ENCODE results near the gene IFT172. TPM values are rescaled to one million over a fixed set of nuclear protein-coding genes. Genes with fewer than 3 reads are reported as not detected.

The IFT172 gene
- total and polyA plus RNA-seq, 2 donors (not counting 1 experiment from before 2014, with no cell fraction given): 21.4 to 33.3 TPM

- no peaks in the 10 kb centered on the region for H3K4me1 Mint-ChIP-seq
- no peak overlapping the region for H3K27ac ChIP-seq (ENCODE audit: low read length in 2 of 2)
- H3K4me1 ChIP-seq (ENCODE audit: control insufficient read depth in 2 of 2, insufficient read depth in 2 of 2, low read length in 2 of 2): no peaks in the 10 kb centered on the region
- H3K4me3 Mint-ChIP-seq: no peak overlapping the region
- no peak overlapping the region for H3K4me3 ChIP-seq (ENCODE audit: control extremely low read depth in 1 of 5, extremely low read depth in 1 of 5, insufficient read depth in 1 of 5, low read depth in 2 of 5, low read length in 4 of 5)
- H3K27me3 Mint-ChIP-seq: peaks cover 41% of the 10 kb centered on the region
- CTCF ChIA-PET: interaction anchor here (0.5 kb wide), 1 partner anchor 101 kb away, joined by 3 read pairs; no protein-coding TSS in a partner anchor
- peaks cover 0 to 10% (median 7%) of the 10 kb centered on the region in 4 experiments for H3K27me3 ChIP-seq (replicated peaks in 1 of 4; ENCODE audit: control extremely low read depth in 1 of 4, control insufficient read depth in 3 of 4, insufficient read depth in 4 of 4, low read length in 3 of 4)
- H3K9ac ChIP-seq (ENCODE audit: low read length): no peak overlapping the region
- intact Hi-C loops (cut with micrococcal nuclease): no loop called here
- DNase-seq: no peak
- TF ChIP-seq, protein P1, sequence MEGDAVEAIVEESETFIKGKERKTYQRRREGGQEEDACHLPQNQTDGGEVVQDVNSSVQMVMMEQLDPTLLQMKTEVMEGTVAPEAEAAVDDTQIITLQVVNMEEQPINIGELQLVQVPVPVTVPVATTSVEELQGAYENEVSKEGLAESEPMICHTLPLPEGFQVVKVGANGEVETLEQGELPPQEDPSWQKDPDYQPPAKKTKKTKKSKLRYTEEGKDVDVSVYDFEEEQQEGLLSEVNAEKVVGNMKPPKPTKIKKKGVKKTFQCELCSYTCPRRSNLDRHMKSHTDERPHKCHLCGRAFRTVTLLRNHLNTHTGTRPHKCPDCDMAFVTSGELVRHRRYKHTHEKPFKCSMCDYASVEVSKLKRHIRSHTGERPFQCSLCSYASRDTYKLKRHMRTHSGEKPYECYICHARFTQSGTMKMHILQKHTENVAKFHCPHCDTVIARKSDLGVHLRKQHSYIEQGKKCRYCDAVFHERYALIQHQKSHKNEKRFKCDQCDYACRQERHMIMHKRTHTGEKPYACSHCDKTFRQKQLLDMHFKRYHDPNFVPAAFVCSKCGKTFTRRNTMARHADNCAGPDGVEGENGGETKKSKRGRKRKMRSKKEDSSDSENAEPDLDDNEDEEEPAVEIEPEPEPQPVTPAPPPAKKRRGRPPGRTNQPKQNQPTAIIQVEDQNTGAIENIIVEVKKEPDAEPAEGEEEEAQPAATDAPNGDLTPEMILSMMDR (IDR thresholded peaks at IDR 0.05): no peak
- TF ChIP-seq EZH2 (IDR thresholded peaks at IDR 0.05; ENCODE audit: borderline replicate concordance, insufficient read depth, low read depth, low read length, poor library complexity, severe bottlenecking): no peak
- POLR2A ChIA-PET: no interaction called here
- ATAC-seq (ENCODE audit: low read depth): no peak
- H3K9me3 ChIP-seq (ENCODE audit: control extremely low read depth in 1 of 3, control insufficient read depth in 2 of 3, insufficient read depth in 1 of 3, low read length in 2 of 3): no peaks in the 10 kb centered on the region
- H4K20me1 ChIP-seq (ENCODE audit: control insufficient read depth, insufficient read depth, low read length, poor library complexity, severe bottlenecking): no peaks in the 10 kb centered on the region
- no peaks in the 10 kb centered on the region for H3K79me2 ChIP-seq (ENCODE audit: control insufficient read depth, insufficient read depth, low read length)
- no peaks in the 10 kb centered on the region for H3K36me3 ChIP-seq (replicated peaks in 1 of 2; ENCODE audit: control extremely low read depth in 1 of 2, control insufficient read depth in 1 of 2, extremely low read depth in 1 of 2, insufficient read depth in 2 of 2, low read length in 1 of 2)
- H3K27ac Mint-ChIP-seq: no peak overlapping the region
- H3K4me2 ChIP-seq (replicated peaks; ENCODE audit: low read depth, low read length, poor library complexity, severe bottlenecking): no peak overlapping the region
- no CpG with 5 or more reads among the region's 3 CpGs for WGBS (ENCODE audit: insufficient coverage)
- H2AFZ ChIP-seq (ENCODE audit: insufficient read depth, low read depth, low read length, poor library complexity, severe bottlenecking): no peak overlapping the region
- H3K9me3 Mint-ChIP-seq (ENCODE audit: insufficient read depth): no peaks in the 10 kb centered on the region
These were observed 37.6 kb upstream of the IFT172 start for GRCh38 chr2:27527182-27527581.

DNA sequence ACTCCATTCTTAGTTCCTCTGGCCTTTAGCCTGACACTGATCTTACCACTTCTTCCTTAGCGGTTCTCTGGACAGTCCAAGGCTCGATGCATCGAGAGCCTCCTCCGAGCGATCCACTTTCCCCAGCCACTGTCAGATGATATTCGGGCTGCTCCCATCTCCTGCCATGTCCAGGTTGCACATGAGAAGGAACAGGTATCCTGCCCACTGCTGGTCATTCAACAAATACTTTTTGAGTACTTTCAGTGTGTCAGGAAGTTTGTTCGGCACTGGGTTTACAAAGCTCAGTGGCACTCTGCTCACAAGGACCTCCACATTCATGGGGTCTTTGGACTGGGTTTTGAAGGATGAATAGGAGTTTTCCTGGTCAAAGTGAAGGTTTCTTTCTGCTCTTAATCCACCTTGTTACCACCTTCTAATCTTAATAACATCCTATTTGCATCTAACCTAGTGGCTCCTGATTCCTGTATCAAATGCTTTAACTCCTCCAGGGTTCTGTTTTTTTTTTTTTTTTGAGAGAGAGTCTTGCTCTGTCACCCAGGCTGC lies 32.9 kb upstream of the IFT172 start:
- Histone ChIP-seq H3K27me3 (replicated peaks in 1 of 4; ENCODE audit: control extremely low read depth in 1 of 4, control insufficient read depth in 3 of 4, insufficient read depth in 4 of 4, low read length in 3 of 4) (peaks cover 0 to 21% (median 6%) of the 10 kb centered on the region in 4 experiments), H3K4me1 (ENCODE audit: control insufficient read depth in 2 of 2, insufficient read depth in 2 of 2, low read length in 2 of 2) (no peaks in the 10 kb centered on the region), H4K20me1 (ENCODE audit: control insufficient read depth, insufficient read depth, low read length, poor library complexity, severe bottlenecking) (no peaks in the 10 kb centered on the region), H3K79me2 (ENCODE audit: control insufficient read depth, insufficient read depth, low read length) (no peaks in the 10 kb centered on the region), H3K27ac (ENCODE audit: low read length in 2 of 2) (no peak overlapping the region), H3K9ac (ENCODE audit: low read length) (no peak overlapping the region), H3K36me3 (replicated peaks in 1 of 2; ENCODE audit: control extremely low read depth in 1 of 2, control insufficient read depth in 1 of 2, extremely low read depth in 1 of 2, insufficient read depth in 2 of 2, low read length in 1 of 2) (no peaks in the 10 kb centered on the region), H2AFZ (ENCODE audit: insufficient read depth, low read depth, low read length, poor library complexity, severe bottlenecking) (no peak overlapping the region), H3K4me3 (ENCODE audit: control extremely low read depth in 1 of 5, extremely low read depth in 1 of 5, insufficient read depth in 1 of 5, low read depth in 2 of 5, low read length in 4 of 5) (no peak overlapping the region), H3K9me3 (ENCODE audit: control extremely low read depth in 1 of 3, control insufficient read depth in 2 of 3, insufficient read depth in 1 of 3, low read length in 2 of 3) (no peaks in the 10 kb centered on the region), H3K4me2 (replicated peaks; ENCODE audit: low read depth, low read length, poor library complexity, severe bottlenecking) (no peak overlapping the region)
- peaks cover 54% of the 10 kb centered on the region for H3K27me3 Mint-ChIP-seq
- TF ChIP-seq EZH2 (IDR thresholded peaks at IDR 0.05; ENCODE audit: borderline replicate concordance, insufficient read depth, low read depth, low read length, poor library complexity, severe bottlenecking): no peak
- TF ChIP-seq, protein P1 (IDR thresholded peaks at IDR 0.05): no peak
- intact Hi-C loops (cut with micrococcal nuclease): no loop called here
- CTCF ChIA-PET: no interaction called here
- H3K4me1 Mint-ChIP-seq: no peaks in the 10 kb centered on the region
- POLR2A ChIA-PET: no interaction called here
- H3K9me3 Mint-ChIP-seq (ENCODE audit: insufficient read depth): no peaks in the 10 kb centered on the region
- no peak overlapping the region for H3K4me3 Mint-ChIP-seq
- H3K27ac Mint-ChIP-seq: no peak overlapping the region
- 97% methylated on average over 6 of the region's 7 CpGs for WGBS (ENCODE audit: insufficient coverage)
- ATAC-seq (ENCODE audit: low read depth) (no peak), DNase-seq (no peak)

Data from B cell (primary cell).